Tibial artery (tissue), 4 donors: ENCODE data around the gene SLC36A1.

Source experiments
- DNase-seq, 2 donors: peaks; one replicate each; pipeline ENCODE4 v3.0.0-alpha.2; 2019
- H3K27ac ChIP-seq, 2 donors: fragments of 200-600 bp; sonication (generic) in 1 of 2; 1 replicate in 1 of 2; 2 replicates in 1 of 2; pipeline ENCODE4 v1.5.1; 2018 to 2019; ENCODE audit warnings: mild to moderate bottlenecking in 1 of 2
- H3K27me3 ChIP-seq, 2 donors: fragments of 200-600 bp; sonication (generic) in 1 of 2; one replicate each; pipeline versions ENCODE4 v1.5.1 to v1.6.0; 2016 to 2019
- H3K36me3 ChIP-seq, 3 donors: fragments of 200-600 bp; sonication (generic) in 2 of 3; one replicate each; pipeline ENCODE4 v1.5.1; 2016 to 2019; ENCODE audit warnings: mild to moderate bottlenecking in 2 of 3
- H3K4me1 ChIP-seq, 4 donors: fragments of 200-600 bp; sonication (generic) in 2 of 4; 1 replicate in 3 of 4; 2 replicates in 1 of 4; pipeline ENCODE4 v1.5.1; 2016 to 2019
- H3K4me3 ChIP-seq, 2 donors: fragments of 200-600 bp; sonication (generic) in 1 of 2; 1 replicate in 1 of 2; 2 replicates in 1 of 2; pipeline ENCODE4 v1.5.1; 2018 to 2019; ENCODE audit warnings: mild to moderate bottlenecking in 2 of 2
- H3K9me3 ChIP-seq, 3 donors: fragments of 200-600 bp; sonication (generic) in 1 of 3; one replicate each; pipeline ENCODE4 v1.5.1; 2016 to 2019
- CTCF ChIP-seq, 2 experiments: fragments of 200-600 bp in 1 of 2; fragments of 450-650 bp in 1 of 2; IDR thresholded peaks; one replicate each; pipeline ENCODE4 v1.5.1; 2017 to 2019; ENCODE audit warnings: antibody characterized with exemption in 2 of 2, mild to moderate bottlenecking in 1 of 2, moderate library complexity in 1 of 2
- intact Hi-C: fragments of 100-400 bp; cut with DNase I; formaldehyde crosslinking; loops from one replicate; pipeline ENCODE4 v1.15.0; 2023; ENCODE audit warnings: low total_unique reads

SLC36A1 gene

GRCh38 chr5:151449297-151449696 is 1.9 kb downstream of the SLC36A1 start:
- no peak overlapping the region for H3K4me3 ChIP-seq
- H3K27me3 ChIP-seq = no peaks in the 10 kb centered on the region
- no peak for TF ChIP-seq CTCF (IDR thresholded peaks at IDR 0.05)
- intact Hi-C loops = loop anchor here (5.0 kb wide), 2 partner anchors 198 to 293 kb away; no protein-coding TSS in a partner anchor
- H3K36me3 ChIP-seq = no peaks in the 10 kb centered on the region
- H3K27ac ChIP-seq = no peak overlapping the region
- H3K9me3 ChIP-seq = no peaks in the 10 kb centered on the region
- DNase-seq = no peak
- H3K4me1 ChIP-seq = peaks cover 0 to 12% (median 8%) of the 10 kb centered on the region in 4 donors

GRCh38 chr5:151449839-151450238 is 2.4 kb downstream of the SLC36A1 start:
- no peak for TF ChIP-seq CTCF (IDR thresholded peaks at IDR 0.05)
- Histone ChIP-seq H3K27ac (no peak overlapping the region), H3K4me3 (no peak overlapping the region), H3K36me3 (no peaks in the 10 kb centered on the region), H3K4me1 (peaks cover 0 to 12% (median 8%) of the 10 kb centered on the region in 4 donors), H3K9me3 (no peaks in the 10 kb centered on the region), H3K27me3 (no peaks in the 10 kb centered on the region)
- DNase-seq = no peak
- intact Hi-C loops = loop anchor here (5.0 kb wide), 2 partner anchors 197 to 292 kb away; no protein-coding TSS in a partner anchor

- Histone ChIP-seq H3K27ac (no peak overlapping the region), H3K9me3 (no peaks in the 10 kb centered on the region), H3K4me3 (no peak overlapping the region), H3K27me3 (no peaks in the 10 kb centered on the region), H3K36me3 (no peaks in the 10 kb centered on the region), H3K4me1 (peaks cover 0 to 12% (median 8%) of the 10 kb centered on the region in 4 donors)
- intact Hi-C loops = no loop called here
- DNase-seq = no peak
- TF ChIP-seq CTCF (IDR thresholded peaks at IDR 0.05) = no peak
Observed at GRCh38 chr5:151450605-151451004, 3.2 kb downstream of the SLC36A1 start.

- intact Hi-C loops = no loop called here
Observed at GRCh38 chr5:151451626-151452520, 4.5 kb downstream of the SLC36A1 start.

GRCh38 chr5:151454166-151454565 is 6.8 kb downstream of the SLC36A1 start:
- no peak for TF ChIP-seq CTCF (IDR thresholded peaks at IDR 0.05)
- H3K27ac ChIP-seq = no peak overlapping the region
- no peaks in the 10 kb centered on the region for H3K27me3 ChIP-seq
- no peaks in the 10 kb centered on the region for H3K9me3 ChIP-seq
- H3K36me3 ChIP-seq = peaks cover 0 to 6% (median 6%) of the 10 kb centered on the region in 3 donors
- peaks cover 0 to 10% (median under 1%) of the 10 kb centered on the region in 4 donors for H3K4me1 ChIP-seq
- H3K4me3 ChIP-seq = no peak overlapping the region
- DNase-seq = no peak
- intact Hi-C loops = no loop called here

More at GRCh38 chr5:151451626-151452520, 4.5 kb downstream of the SLC36A1 start:
- Histone ChIP-seq H3K27me3 (no peaks in the 10 kb centered on the region), H3K4me3 (no peak overlapping the region), H3K27ac (no peak overlapping the region), H3K9me3 (no peaks in the 10 kb centered on the region), H3K4me1 (peaks cover 0 to 18% (median 9%) of the 10 kb centered on the region in 4 donors), H3K36me3 (no peaks in the 10 kb centered on the region)
- TF ChIP-seq CTCF (IDR thresholded peaks at IDR 0.05) = no peak
- no peak for DNase-seq
